Measurements from ENCODE around the gene ZNF221. TPM values are rescaled to one million over a fixed set of nuclear protein-coding genes. Genes with fewer than 3 reads are reported as not detected.

Gene ZNF221
- total RNA-seq (2014; rRNA removed; shearing (Covaris generic)) (9.2 and 14.0 TPM in 2 replicates), polyA plus RNA-seq (2016; fragmentation: Nextera tagmentation; extraction: Ambion mirVana) (1.5 and 1.6 TPM in 2 replicates)
- long read RNA-seq, partial matches to known transcripts, result 0 of 1 reads
- long read RNA-seq, other reads (novel, unspliced or antisense), result 1 of 1 reads

- Mint-ChIP-seq H3K27me3 (ENCODE audit: insufficient read depth, low read depth, poor library complexity) (peaks cover 11% of the 10 kb centered on the region), H3K9me3 (peaks cover 57% of the 10 kb centered on the region), H3K4me3 (peak within 1 kb of the TSS; percentile 99), H3K36me3 (ENCODE audit: low read depth) (peaks cover 31% of the 10 kb centered on the region), H3K4me1 (peaks cover 2% of the 10 kb centered on the region; the same call in 2 of the 3 replicates), H3K27ac (peak within 1 kb of the TSS; percentile 88)
- Histone ChIP-seq H3K27me3 (ENCODE audit: insufficient read depth) (no peaks in the 10 kb centered on the region), H3K27ac (ENCODE audit: low read depth) (no peak within 1 kb of the TSS), H3K4me1 (ENCODE audit: insufficient read depth) (no peaks in the 10 kb centered on the region; the same call in 1 of the 2 replicates), H3F3A (replicated peaks; ENCODE audit: low read depth) (no peaks in the 10 kb centered on the region), H3K4me2 (peak within 1 kb of the TSS; percentile 88), H4K20me1 (replicated peaks; ENCODE audit: insufficient read depth) (0 out of 2 replicates have a peak, but pooled peaks cover 3% of the 10 kb centered on the region), H3K4me3 (peak within 1 kb of the TSS; percentile 64), H3K79me2 (replicated peaks; ENCODE audit: insufficient read depth) (0 out of 2 replicates have a peak, but pooled peaks cover 6% of the 10 kb centered on the region), H3K36me3 (ENCODE audit: insufficient read depth) (no peaks in the 10 kb centered on the region), H3K9me2 (ENCODE audit: insufficient read depth) (peaks cover 13% of the 10 kb centered on the region; the same call in 1 of the 2 replicates), H2AFZ (peak within 1 kb of the TSS; percentile 61)
- DNase-seq (ENCODE audit: low spot score) (peak; percentile 99), ATAC-seq (peak; percentile 98)
- TF ChIP-seq JUNB (IDR thresholded peaks at IDR 0.05; ENCODE audit: unreplicated experiment), result no peak
- TF ChIP-seq EZH2 (IDR thresholded peaks at IDR 0.05; ENCODE audit: low read depth, unreplicated experiment), result no peak
- TF ChIP-seq REST (IDR thresholded peaks at IDR 0.05; ENCODE audit: unreplicated experiment), result no peak
- peak; percentile 55 to 65 for TF ChIP-seq CTCF (conservative IDR thresholded peaks at IDR 0.05; ENCODE audit: low read depth in 2 of 2)
- TF ChIP-seq ZNF462 (CRISPR knock-in tag; IDR thresholded peaks at IDR 0.05), result no peak
- TF ChIP-seq CREB1 (CRISPR knock-in tag; IDR thresholded peaks at IDR 0.05; ENCODE audit: low read depth), result peak; percentile 59; the same call in 1 of the 2 replicates
- TF ChIP-seq ZNF114 (CRISPR knock-in tag; IDR thresholded peaks at IDR 0.05), result 0 out of 2 replicates have a peak, but pooled peaks have one; percentile 39
- no peak for TF ChIP-seq ZNF331 (CRISPR knock-in tag; IDR thresholded peaks at IDR 0.05; ENCODE audit: low read depth)
- no peak for TF ChIP-seq STAT1 (IDR thresholded peaks at IDR 0.05; ENCODE audit: unreplicated experiment)
- no peak for TF ChIP-seq EZH2phosphoT487 (IDR thresholded peaks at IDR 0.05; ENCODE audit: unreplicated experiment)
- TF ChIP-seq POLR2AphosphoS5 (IDR thresholded peaks at IDR 0.05; ENCODE audit: low read depth), result peak; percentile 46; the same call in 1 of the 2 replicates
- no peak for TF ChIP-seq NANOG (IDR thresholded peaks at IDR 0.05; ENCODE audit: borderline replicate concordance)
Observed at GRCh38 chr19:43950834-43951645, at the start of gene ZNF221. TSS of gene ZNF221 (plus strand) at chr19:43951228. CDS start at chr19:43962727, 11,499 bp downstream.

Measured in GM23338 (cell line).